Endothelial cell of umbilical vein (primary cell): ENCODE measurements around the gene DNHD1. TPM values are rescaled to one million over a fixed set of nuclear protein-coding genes. Genes with fewer than 3 reads are reported as not detected.

ENCODE experiments used
- BruUV-seq: library from RNA; stranded (reverse); fragments of 400-500 nt; replicated peaks from 2 replicates; lab custom pipeline; 2021; lab: Mats Ljungman, UMichigan
- CTCF ChIA-PET: fragments of 300-600, 350-600 bp; sonication (Branson Sonifier 250); formaldehyde crosslinking; loops from one replicate; lab custom pipeline; 2021; ENCODE audit warnings: antibody characterized with exemption, inconsistent platforms; lab: Charles Lee
- POLR2A ChIA-PET: fragments of 300-600, 350-600 bp; sonication (Branson Sonifier 250); formaldehyde crosslinking; loops from one replicate; lab custom pipeline; 2021; ENCODE audit warnings: antibody characterized with exemption, inconsistent platforms; lab: Charles Lee
- DNase-seq: peaks from one replicate; pipeline ENCODE4 v3.0.0-alpha.2; 2011; ENCODE audit warnings: low read depth, low spot score
- FAIRE-seq: peaks from 2 replicates; lab custom pipeline; 2011; peaks lifted over from hg19 to GRCh38; lab: Jason Lieb, UNC
- H2AFZ ChIP-seq: 2 replicates; pipeline ENCODE4 v1.6.0; 2012; ENCODE audit warnings: low read depth, low read length, control low read depth, inconsistent platforms
- H3K27ac ChIP-seq: 2 replicates; pipeline ENCODE4 v1.5.1; 2011; ENCODE audit warnings: low read depth, mild to moderate bottlenecking, control low read depth, low read length, moderate library complexity; ENCODE audit not compliant: insufficient read depth
- H3K27me3 ChIP-seq, 2 experiments: 2 replicates each; pipeline versions ENCODE4 v1.6.0 to v1.6.1; 2011; ENCODE audit warnings: low read length in 2 of 2, mixed read lengths in 1 of 2; ENCODE audit not compliant: control insufficient read depth in 2 of 2, insufficient read depth in 2 of 2
- H3K36me3 ChIP-seq, 2 experiments: 2 replicates in 1 of 2; 3 replicates in 1 of 2; pipeline ENCODE4 v1.5.1; 2011; ENCODE audit warnings: low read length in 2 of 2, mild to moderate bottlenecking in 1 of 2, moderate library complexity in 1 of 2; ENCODE audit not compliant: control insufficient read depth in 2 of 2, insufficient read depth in 2 of 2; ENCODE audit errors: extremely low read depth in 1 of 2
- H3K4me1 ChIP-seq: 3 replicates; pipeline ENCODE4 v1.5.1; 2011; ENCODE audit warnings: mild to moderate bottlenecking, low read length; ENCODE audit not compliant: control insufficient read depth, insufficient read depth; ENCODE audit errors: extremely low read depth
- H3K4me2 ChIP-seq: 2 replicates; pipeline ENCODE4 v1.6.1; 2011; ENCODE audit warnings: low read length, control low read depth, mixed read lengths; ENCODE audit not compliant: insufficient read depth
- H3K4me3 ChIP-seq, 3 experiments: fragments of 200-600 bp in 1 of 3; sonication (generic), shearing (Covaris generic) in 1 of 3; replicated peaks in 1 of 3; 2 replicates each; pipeline ENCODE4 v1.5.1; 2011 to 2016; ENCODE audit warnings: control low read depth in 3 of 3, low read length in 3 of 3, mild to moderate bottlenecking in 2 of 3, inconsistent platforms in 1 of 3, low read depth in 1 of 3, moderate library complexity in 1 of 3; ENCODE audit not compliant: insufficient read depth in 1 of 3
- H3K79me2 ChIP-seq: 2 replicates; pipeline ENCODE4 v1.6.0; 2012; ENCODE audit warnings: low read length, inconsistent platforms; ENCODE audit not compliant: control insufficient read depth, insufficient read depth
- H3K9ac ChIP-seq: replicated peaks from 2 replicates; pipeline ENCODE3; 2011; ENCODE audit warnings: low read length, control low read depth; ENCODE audit not compliant: insufficient read depth; ENCODE audit errors: extremely low read depth
- H3K9me1 ChIP-seq: replicated peaks from 3 replicates; pipeline ENCODE4 v1.6.0; 2011; ENCODE audit warnings: mild to moderate bottlenecking, low read length; ENCODE audit not compliant: control insufficient read depth, insufficient read depth; ENCODE audit errors: extremely low read depth
- H3K9me3 ChIP-seq: replicated peaks from 2 replicates; pipeline ENCODE4 v1.5.1; 2012; ENCODE audit warnings: low read length, inconsistent platforms; ENCODE audit not compliant: control insufficient read depth, insufficient read depth
- H4K20me1 ChIP-seq: replicated peaks from 2 replicates; pipeline ENCODE3; 2011; ENCODE audit warnings: mild to moderate bottlenecking, low read length; ENCODE audit not compliant: control insufficient read depth, insufficient read depth; ENCODE audit errors: extremely low read depth
- CTCF ChIP-seq, 2 donors: IDR thresholded peaks; 1 replicate in 1 of 2; 2 replicates in 1 of 2; pipeline ENCODE4 v1.5.1; 2011; ENCODE audit warnings: low read length in 2 of 2, mild to moderate bottlenecking in 2 of 2, moderate library complexity in 2 of 2, control low read depth in 1 of 2, inconsistent platforms in 1 of 2, low read depth in 1 of 2; ENCODE audit not compliant: insufficient read depth in 1 of 2; ENCODE audit errors: extremely low read depth in 1 of 2
- EZH2 ChIP-seq: IDR thresholded peaks from 2 replicates; pipeline ENCODE4 v1.6.1; 2012; ENCODE audit warnings: borderline replicate concordance, low read depth, mild to moderate bottlenecking, moderate library complexity, low read length, inconsistent platforms; ENCODE audit not compliant: severe bottlenecking
- FOS ChIP-seq: IDR thresholded peaks from 2 replicates; pipeline ENCODE4 v1.6.1; 2011; ENCODE audit warnings: mild to moderate bottlenecking, low read length, moderate library complexity, borderline replicate concordance; ENCODE audit not compliant: insufficient read depth
- GATA2 ChIP-seq: IDR thresholded peaks from 2 replicates; pipeline ENCODE4 v1.7.0; 2011; ENCODE audit warnings: low read depth, mild to moderate bottlenecking, moderate library complexity, mixed read lengths, low read length; ENCODE audit not compliant: insufficient read length, insufficient read depth
- JUN ChIP-seq: IDR thresholded peaks from 2 replicates; pipeline ENCODE4 v1.6.1; 2011; ENCODE audit warnings: borderline replicate concordance, low read depth; ENCODE audit not compliant: insufficient read length, insufficient read depth
- MAX ChIP-seq: IDR thresholded peaks from 2 replicates; pipeline ENCODE4 v1.6.1; 2011; ENCODE audit not compliant: insufficient read depth, insufficient read length
- MYC ChIP-seq: IDR thresholded peaks from one replicate; pipeline ENCODE4 v1.6.1; 2011; ENCODE audit warnings: mild to moderate bottlenecking, low read depth, low read length
- POLR2A ChIP-seq: IDR thresholded peaks from 2 replicates; pipeline ENCODE4 v1.6.1; 2012; ENCODE audit warnings: low read depth, mild to moderate bottlenecking, control low read depth, low read length
- POLR2AphosphoS5 ChIP-seq: IDR thresholded peaks from 2 replicates; pipeline ENCODE4 v1.6.1; 2012; ENCODE audit warnings: low read depth, mild to moderate bottlenecking, control low read depth, low read length, moderate library complexity; ENCODE audit not compliant: insufficient read depth
- dilution Hi-C: fragments of 300-500 bp; cut with MboI; formaldehyde crosslinking; loops from one replicate; pipeline ENCODE4 v1.15.0; 2019; ENCODE audit warnings: low sequenced_read_pairs; ENCODE audit not compliant: extremely low pct_ligation_motif_present
- intact Hi-C: fragments of 100-400 bp; cut with micrococcal nuclease; formaldehyde crosslinking; loops from one replicate; pipeline ENCODE4 v1.10.0; 2022
- polyA plus RNA-seq, 4 experiments: library from polyadenylated mRNA; depleted of rRNA in 3 of 4; stranded (reverse) in 3 of 4; unstranded in 1 of 4; fragments of >200 nt; gene quantifications; 2 replicates each; pipeline versions ENCODE4 v1.2.1 to v1.2.3, GENCODE V29; 2011 to 2012; ENCODE audit warnings: missing spikeins in 1 of 4
- total RNA-seq: library from RNA; stranded (reverse); gene quantifications from 2 replicates; pipeline ENCODE4 v1.2.3, GENCODE V29; 2021

DNHD1 gene
- total and polyA plus RNA-seq, 2 donors (not counting 3 experiments of a cell fraction or from before 2014, with no cell fraction given) = 3.7 to 8.6 TPM

- Histone ChIP-seq H4K20me1 (no peaks in the 10 kb centered on the region), H3K4me3 (no peak overlapping the region), H3K4me1 (peaks cover 6% of the 10 kb centered on the region), H3K4me2 (no peak overlapping the region), H3K79me2 (no peaks in the 10 kb centered on the region), H2AFZ (no peak overlapping the region), H3K27ac (no peak overlapping the region), H3K27me3 (no peaks in the 10 kb centered on the region), H3K36me3 (no peaks in the 10 kb centered on the region), H3K9me3 (no peaks in the 10 kb centered on the region), H3K9ac (no peak overlapping the region), H3K9me1 (no peaks in the 10 kb centered on the region)
- dilution Hi-C loops = no loop called here
- no peak for TF ChIP-seq FOS
- no peak for TF ChIP-seq CTCF (IDR thresholded peaks at IDR 0.05; ENCODE audit: extremely low read depth in 1 of 2, insufficient read depth in 1 of 2, low read depth in 1 of 2, low read length in 2 of 2)
- TF ChIP-seq MAX = no peak
- TF ChIP-seq JUN = no peak
- TF ChIP-seq MYC = no peak
- no peak for TF ChIP-seq GATA2
- no peak for TF ChIP-seq POLR2A
- TF ChIP-seq EZH2 = no peak
- no peak for TF ChIP-seq POLR2AphosphoS5
- FAIRE-seq = no peak
- no TSS peak for BruUV-seq
- DNase-seq = no peak
- POLR2A ChIA-PET = no interaction called here
- CTCF ChIA-PET = interaction anchor here (0.7 to 1.1 kb wide), 3 partner anchors 35 to 187 kb away, joined by 3 to 4 read pairs (median 3); partner anchors contain the start of gene MRPL17
- intact Hi-C loops = no loop called here
Observed at GRCh38 chr11:6565988-6566703, 69.1 kb downstream of the DNHD1 start.
